ENCODE measurements around the gene RTP1. TPM values are rescaled to one million over a fixed set of nuclear protein-coding genes. Genes with fewer than 3 reads are reported as not detected.
"Not testable (repeated sequence)": the region's sequence is repeated elsewhere in the genome, so short reads cannot be mapped to it uniquely, and the experiment has no call there.

The RTP1 gene
- total RNA-seq, 1 experiment from 2014 or later = not detected

GRCh38 chr3:187169231-187169960 lies 27.9 kb upstream of the RTP1 start:
- H3K4me3 Mint-ChIP-seq (ENCODE audit: low read depth, unreplicated experiment) = no peak overlapping the region

GRCh38 chr3:187170911-187171310 lies 26.4 kb upstream of the RTP1 start:
- intact Hi-C loops (cut with micrococcal nuclease; ENCODE audit: unreplicated experiment) = not testable (repeated sequence)

More at GRCh38 chr3:187169231-187169960, 27.9 kb upstream of the RTP1 start:
- H3K36me3 Mint-ChIP-seq (ENCODE audit: insufficient read depth, unreplicated experiment) = no peaks in the 10 kb centered on the region
- H3K27me3 Mint-ChIP-seq (ENCODE audit: unreplicated experiment) = no peaks in the 10 kb centered on the region
- CTCF ChIA-PET = interaction anchor here (1.5 kb wide), 1 partner anchor 30 kb away, joined by 4 read pairs; the partner anchor contains the start of gene RPL39L
- no peaks in the 10 kb centered on the region for H3K9me3 Mint-ChIP-seq (ENCODE audit: low read depth, unreplicated experiment)
- no peak for TF ChIP-seq CTCF (IDR thresholded peaks at IDR 0.05; ENCODE audit: unreplicated experiment)
- DNase-seq = no peak
- no peak overlapping the region for H3K27ac Mint-ChIP-seq (ENCODE audit: unreplicated experiment)
- H3K4me1 Mint-ChIP-seq (ENCODE audit: low read depth, unreplicated experiment) = peaks cover 49% of the 10 kb centered on the region
- no TSS peak for BruUV-seq (replicated peaks)
- intact Hi-C loops (cut with micrococcal nuclease; ENCODE audit: unreplicated experiment) = loop anchor here (5.0 kb wide), 1 partner anchor 237 kb away; the partner anchor contains the start of gene ST6GAL1

GRCh38 chr3:187172929-187173328 lies 24.4 kb upstream of the RTP1 start:
- intact Hi-C loops (cut with micrococcal nuclease; ENCODE audit: unreplicated experiment) = no loop called here
- H3K9me3 Mint-ChIP-seq (ENCODE audit: low read depth, unreplicated experiment) = no peaks in the 10 kb centered on the region
- peaks cover 39% of the 10 kb centered on the region for H3K4me1 Mint-ChIP-seq (ENCODE audit: low read depth, unreplicated experiment)
- BruUV-seq (replicated peaks) = no TSS peak
- no peak for TF ChIP-seq CTCF (IDR thresholded peaks at IDR 0.05; ENCODE audit: unreplicated experiment)
- no peak for DNase-seq
- CTCF ChIA-PET = interaction anchor here (0.9 kb wide), 1 partner anchor 13 kb away, joined by 4 read pairs; no protein-coding TSS in a partner anchor
- no peaks in the 10 kb centered on the region for H3K27me3 Mint-ChIP-seq (ENCODE audit: unreplicated experiment)
- H3K36me3 Mint-ChIP-seq (ENCODE audit: insufficient read depth, unreplicated experiment) = no peaks in the 10 kb centered on the region
- no peak overlapping the region for H3K27ac Mint-ChIP-seq (ENCODE audit: unreplicated experiment)
- no peak overlapping the region for H3K4me3 Mint-ChIP-seq (ENCODE audit: low read depth, unreplicated experiment)

More at GRCh38 chr3:187170911-187171310, 26.4 kb upstream of the RTP1 start:
- not testable (repeated sequence) for DNase-seq; H3K36me3 Mint-ChIP-seq (ENCODE audit: insufficient read depth, unreplicated experiment); H3K4me3 Mint-ChIP-seq (ENCODE audit: low read depth, unreplicated experiment); H3K27me3 Mint-ChIP-seq (ENCODE audit: unreplicated experiment); BruUV-seq (replicated peaks); H3K27ac Mint-ChIP-seq (ENCODE audit: unreplicated experiment); H3K9me3 Mint-ChIP-seq (ENCODE audit: low read depth, unreplicated experiment)
- peaks cover 45% of the 10 kb centered on the region for H3K4me1 Mint-ChIP-seq (ENCODE audit: low read depth, unreplicated experiment)
- CTCF ChIA-PET = interaction anchor here (0.5 to 0.7 kb wide), 3 partner anchors 16 to 49 kb away, joined by 3 to 5 read pairs (median 3); no protein-coding TSS in a partner anchor

GRCh38 chr3:187181454-187182170 lies 15.7 kb upstream of the RTP1 start:
- intact Hi-C loops (cut with micrococcal nuclease; ENCODE audit: unreplicated experiment) = no loop called here
- TF ChIP-seq CTCF (IDR thresholded peaks at IDR 0.05; ENCODE audit: unreplicated experiment) = no peak
- peaks cover 12% of the 10 kb centered on the region for H3K27me3 Mint-ChIP-seq (ENCODE audit: unreplicated experiment)
- no peak overlapping the region for H3K27ac Mint-ChIP-seq (ENCODE audit: unreplicated experiment)
- BruUV-seq (replicated peaks) = no TSS peak
- CTCF ChIA-PET = no interaction called here
- DNase-seq = no peak
- peaks cover 15% of the 10 kb centered on the region for H3K4me1 Mint-ChIP-seq (ENCODE audit: low read depth, unreplicated experiment)
- no peaks in the 10 kb centered on the region for H3K9me3 Mint-ChIP-seq (ENCODE audit: low read depth, unreplicated experiment)
- no peaks in the 10 kb centered on the region for H3K36me3 Mint-ChIP-seq (ENCODE audit: insufficient read depth, unreplicated experiment)
- no peak overlapping the region for H3K4me3 Mint-ChIP-seq (ENCODE audit: low read depth, unreplicated experiment)
